IMR-90 (cell line): ENCODE results near the gene LARP1. TPM values are rescaled to one million over a fixed set of nuclear protein-coding genes. Genes with fewer than 3 reads are reported as not detected.

Experiments used
- ATAC-seq: fragments of 200-7000 bp; cut with Tn5 transposase; 2 replicates; pipeline ENCODE4 v1.9.1; 2020; ENCODE audit warnings: low read depth, mild to moderate bottlenecking, moderate library complexity
- BruUV-seq: library from RNA; stranded (reverse); fragments of 400-500 nt; replicated peaks from 2 replicates; lab custom pipeline; 2021; lab: Mats Ljungman, UMichigan
- CTCF ChIA-PET: fragments of 300-600 bp; formaldehyde crosslinking; extraction: SDS; loops from one replicate; lab custom pipeline; 2021; ENCODE audit warnings: antibody characterized with exemption; lab: Yijun Ruan, JAX
- POLR2A ChIA-PET: fragments of 300-600 bp; sonication (Branson Sonifier 250); formaldehyde crosslinking; loops from one replicate; lab custom pipeline; 2022; ENCODE audit warnings: antibody characterized with exemption; ENCODE audit not compliant: unreplicated experiment; lab: Charles Lee
- DNase-seq: peaks from one replicate; pipeline ENCODE4 v3.0.0; 2013
- H2AFZ ChIP-seq: replicated peaks from 2 replicates; pipeline ENCODE3; 2013; ENCODE audit warnings: low read length, mild to moderate bottlenecking; ENCODE audit not compliant: poor library complexity
- H2AK5ac ChIP-seq: 2 replicates; pipeline ENCODE4 v1.6.1; 2013; ENCODE audit warnings: low read depth, low read length, inconsistent platforms
- H2AK9ac ChIP-seq: replicated peaks from 2 replicates; pipeline ENCODE3; 2013; ENCODE audit warnings: mild to moderate bottlenecking, low read depth, low read length, moderate library complexity; ENCODE audit not compliant: poor library complexity
- H2BK120ac ChIP-seq: 2 replicates; pipeline ENCODE4 v1.6.1; 2013; ENCODE audit warnings: low read depth, low read length, inconsistent platforms
- H2BK15ac ChIP-seq: 3 replicates; pipeline ENCODE4 v1.6.1; 2013; ENCODE audit warnings: low read depth, low read length, inconsistent platforms
- H2BK20ac ChIP-seq: 2 replicates; pipeline ENCODE4 v1.6.1; 2013; ENCODE audit warnings: low read depth, mild to moderate bottlenecking, inconsistent platforms, low read length, moderate library complexity
- H2BK5ac ChIP-seq: 2 replicates; pipeline ENCODE4 v1.6.1; 2013; ENCODE audit warnings: mild to moderate bottlenecking, low read depth, low read length, inconsistent platforms; ENCODE audit not compliant: poor library complexity, severe bottlenecking
- H3K14ac ChIP-seq: replicated peaks from 2 replicates; pipeline ENCODE4 v1.6.1; 2013; ENCODE audit warnings: low read depth, low read length, inconsistent platforms
- H3K18ac ChIP-seq: 2 replicates; pipeline ENCODE4 v1.6.1; 2013; ENCODE audit warnings: low read depth, low read length, control low read depth
- H3K23ac ChIP-seq: 2 replicates; pipeline ENCODE4 v1.6.1; 2013; ENCODE audit warnings: low read depth, low read length, inconsistent platforms
- H3K27ac ChIP-seq: 2 replicates; pipeline ENCODE4 v1.5.1; 2013; ENCODE audit warnings: mild to moderate bottlenecking, control low read depth, low read length; ENCODE audit not compliant: insufficient read depth
- H3K27me3 ChIP-seq: 2 replicates; pipeline ENCODE4 v1.6.1; 2013; ENCODE audit warnings: low read length; ENCODE audit not compliant: control insufficient read depth, insufficient read depth
- H3K36me3 ChIP-seq: 2 replicates; pipeline ENCODE4 v1.6.1; 2013; ENCODE audit warnings: low read length, mixed read lengths; ENCODE audit not compliant: control insufficient read depth, insufficient read depth
- H3K4ac ChIP-seq: 2 replicates; pipeline ENCODE4 v1.6.1; 2013; ENCODE audit warnings: low read depth, low read length, inconsistent platforms
- H3K4me1 ChIP-seq: 2 replicates; pipeline ENCODE4 v1.6.1; 2013; ENCODE audit warnings: low read length, mixed read lengths; ENCODE audit not compliant: control insufficient read depth, insufficient read depth
- H3K4me2 ChIP-seq: 2 replicates; pipeline ENCODE4 v1.6.1; 2013; ENCODE audit warnings: low read depth, mild to moderate bottlenecking, control low read depth, low read length, moderate library complexity
- H3K4me3 ChIP-seq: 2 replicates; pipeline ENCODE4 v1.5.1; 2013; ENCODE audit warnings: low read depth, mild to moderate bottlenecking, control low read depth, low read length, moderate library complexity; ENCODE audit not compliant: insufficient read depth
- H3K56ac ChIP-seq: 2 replicates; pipeline ENCODE4 v1.6.1; 2013; ENCODE audit warnings: low read length, inconsistent platforms; ENCODE audit not compliant: insufficient read depth; ENCODE audit errors: extremely low read depth
- H3K79me1 ChIP-seq, 2 experiments: 2 replicates each; pipeline ENCODE4 v1.6.1; 2013; ENCODE audit warnings: low read length in 2 of 2, inconsistent platforms in 1 of 2, low read depth in 1 of 2
- H3K9ac ChIP-seq: 2 replicates; pipeline ENCODE4 v1.6.1; 2013; ENCODE audit warnings: low read depth, low read length, control low read depth
- H3K9me1 ChIP-seq: 2 replicates; pipeline ENCODE4 v1.6.1; 2013; ENCODE audit warnings: low read length, inconsistent platforms; ENCODE audit not compliant: insufficient read depth
- H3K9me3 ChIP-seq: 2 replicates; pipeline ENCODE4 v1.6.1; 2013; ENCODE audit warnings: low read length; ENCODE audit not compliant: control insufficient read depth, insufficient read depth
- H4K20me1 ChIP-seq: 2 replicates; pipeline ENCODE4 v1.6.1; 2013; ENCODE audit warnings: low read length, inconsistent platforms; ENCODE audit not compliant: insufficient read depth
- H4K5ac ChIP-seq: 2 replicates; pipeline ENCODE4 v1.6.1; 2013; ENCODE audit warnings: mild to moderate bottlenecking, low read depth, low read length, control low read depth
- H4K8ac ChIP-seq, 2 experiments: 2 replicates each; pipeline ENCODE4 v1.6.1; 2013; ENCODE audit warnings: low read depth in 2 of 2, low read length in 2 of 2, control low read depth in 1 of 2, inconsistent platforms in 1 of 2
- H4K91ac ChIP-seq: 2 replicates; pipeline ENCODE4 v1.6.1; 2013; ENCODE audit warnings: low read depth, low read length, inconsistent platforms; ENCODE audit not compliant: insufficient read depth
- BHLHE40 ChIP-seq: fragments of 150-350 bp; IDR thresholded peaks from 2 replicates; pipeline ENCODE4 v1.6.1; 2016; ENCODE audit warnings: mild to moderate bottlenecking, low read depth, low read length
- CEBPB ChIP-seq: IDR thresholded peaks from 2 replicates; pipeline ENCODE4 v1.6.1; 2012; ENCODE audit warnings: low read depth, low read length, improper control_type of control experiment
- CHD1 ChIP-seq: IDR thresholded peaks from 2 replicates; pipeline ENCODE4 v1.6.1; 2012; ENCODE audit warnings: low read depth, low read length, improper control_type of control experiment
- FOS ChIP-seq: fragments of 150-350 bp; IDR thresholded peaks from 2 replicates; pipeline ENCODE4 v1.6.1; 2016; ENCODE audit warnings: low read depth, low read length
- MAFK ChIP-seq: IDR thresholded peaks from 2 replicates; pipeline ENCODE4 v1.6.1; 2012; ENCODE audit warnings: low read depth, low read length, improper control_type of control experiment
- MAZ ChIP-seq: IDR thresholded peaks from 2 replicates; pipeline ENCODE4 v1.6.1; 2012; ENCODE audit warnings: low read depth, mild to moderate bottlenecking, low read length, improper control_type of control experiment, moderate library complexity, borderline replicate concordance
- MXI1 ChIP-seq: IDR thresholded peaks from 2 replicates; pipeline ENCODE4 v1.6.1; 2012; ENCODE audit warnings: low read depth, mild to moderate bottlenecking, low read length, moderate library complexity, borderline replicate concordance
- NFE2L2 ChIP-seq: fragments of 150-350 bp; IDR thresholded peaks from 2 replicates; pipeline ENCODE4 v1.6.1; 2016; ENCODE audit warnings: low read depth, mild to moderate bottlenecking, low read length
- POLR2A ChIP-seq: IDR thresholded peaks from 2 replicates; pipeline ENCODE4 v1.6.1; 2012; ENCODE audit warnings: mild to moderate bottlenecking, low read depth, low read length
- RAD21 ChIP-seq: IDR thresholded peaks from 2 replicates; pipeline ENCODE4 v1.6.1; 2012; ENCODE audit warnings: low read length, improper control_type of control experiment
- RCOR1 ChIP-seq: IDR thresholded peaks from 2 replicates; pipeline ENCODE4 v1.6.1; 2012; ENCODE audit warnings: mild to moderate bottlenecking, low read length, improper control_type of control experiment; ENCODE audit not compliant: insufficient replicate concordance
- RFX5 ChIP-seq: IDR thresholded peaks from 2 replicates; pipeline ENCODE4 v1.8.0; 2012; ENCODE audit warnings: low read depth, mild to moderate bottlenecking, low read length, moderate library complexity
- SMC3 ChIP-seq: fragments of 150-350 bp; IDR thresholded peaks from 2 replicates; pipeline ENCODE4 v1.6.1; 2016; ENCODE audit warnings: low read depth, mild to moderate bottlenecking, antibody characterized with exemption, low read length, moderate library complexity
- WGBS, 2 experiments: methylation state at CpG; one replicate each; pipeline versions ENCODE4 v1.1.5 to v1.1.7; 2013; ENCODE audit warnings: missing lambda C conversion rate in 2 of 2; ENCODE audit not compliant: insufficient read length in 1 of 2; ENCODE audit errors: extremely low coverage in 2 of 2; 5-methylcytosine and 5-hydroxymethylcytosine counted together
- dilution Hi-C: fragments of 300-500 bp; cut with HindIII; formaldehyde crosslinking; loops from one replicate; pipeline ENCODE4 v1.14.3; 2018; ENCODE audit warnings: low sequenced_read_pairs; ENCODE audit not compliant: unreplicated experiment
- in situ Hi-C: fragments of 300-500 bp; cut with MboI; formaldehyde crosslinking; loops from 3 replicates; pipeline ENCODE4 v1.14.3; 2019; ENCODE audit warnings: low sequenced_read_pairs, inconsistent platforms, mixed read lengths
- intact Hi-C: fragments of 100-400 bp; cut with micrococcal nuclease; formaldehyde crosslinking; loops from 2 replicates; pipeline ENCODE4 v1.10.0; 2022
- polyA plus RNA-seq, 3 experiments: library from polyadenylated mRNA; depleted of rRNA; stranded (reverse); fragments of >200 nt; gene quantifications; 2 replicates each; pipeline ENCODE4 v1.2.3, GENCODE V29; 2012; ENCODE audit warnings: low replicate concordance in 1 of 3
- total RNA-seq: library from RNA; depleted of rRNA; stranded (reverse); fragments of >200 nt; gene quantifications from 2 replicates; pipeline ENCODE4 v1.2.3, GENCODE V29; 2012
- TF ChIP-seq, protein P1 (sequence below): fragments of 150-350 bp; IDR thresholded peaks from 2 replicates; pipeline ENCODE4 v1.6.1; 2017; ENCODE audit warnings: mild to moderate bottlenecking, antibody characterized with exemption, low read length, low read depth
- TF ChIP-seq, protein P2 (sequence below): conservative IDR thresholded peaks from 2 replicates; pipeline ENCODE4 v1.5.1; 2012; ENCODE audit warnings: mild to moderate bottlenecking, low read depth, low read length, improper control_type of control experiment
- TF ChIP-seq, protein P3 (sequence below): fragments of 150-350 bp; IDR thresholded peaks from 2 replicates; pipeline ENCODE4 v1.6.1; 2016; ENCODE audit warnings: low read depth, mild to moderate bottlenecking, low read length, moderate library complexity, borderline replicate concordance

Gene LARP1
- total and polyA plus RNA-seq, 2 of the 4 experiments (the other 2 are of a cell fraction), result 47.3 to 77.4 TPM

DNA sequence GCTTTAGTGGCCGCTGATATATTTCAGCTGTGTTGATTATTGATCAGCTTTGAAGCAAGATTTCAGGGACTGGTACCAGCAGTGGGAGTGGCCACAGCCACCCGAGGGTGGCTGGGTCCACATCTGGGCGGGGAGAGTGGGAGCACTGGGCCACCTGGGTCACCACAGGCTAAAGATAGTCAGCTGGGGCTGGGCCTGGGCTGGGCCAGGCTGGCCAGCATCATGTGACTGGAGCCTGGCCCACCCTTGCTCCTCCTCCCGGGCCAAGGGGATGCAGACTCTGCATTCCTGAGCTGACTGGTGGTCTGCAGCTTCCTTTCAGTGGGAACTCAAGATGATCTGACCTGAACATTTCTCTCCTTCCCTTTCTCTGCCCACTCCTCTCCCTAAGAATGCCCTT is 27.1 kb downstream of the LARP1 start:
- H3K23ac ChIP-seq, result no peak overlapping the region
- H3K4me2 ChIP-seq, result no peak overlapping the region
- H2AFZ ChIP-seq, result no peak overlapping the region
- DNase-seq (no peak), ATAC-seq (no peak)
- dilution Hi-C loops (no loop called here), intact Hi-C loops (no loop called here), in situ Hi-C loops (no loop called here)
- H2AK9ac ChIP-seq, result no peak overlapping the region
- H4K5ac ChIP-seq, result no peak overlapping the region
- BruUV-seq, result no TSS peak
- no peak overlapping the region for H2BK20ac ChIP-seq
- H2BK15ac ChIP-seq, result no peak overlapping the region
- ChIA-PET POLR2A (no interaction called here), CTCF (interaction anchor here (1.5 kb wide), 1 partner anchor 12 kb away, joined by 4 read pairs; no protein-coding TSS in a partner anchor)
- H3K79me1 ChIP-seq, result peaks cover 23 to 85% of the 10 kb centered on the region in 2 experiments; a peak in 3 of 4 replicates
- H3K18ac ChIP-seq, result no peak overlapping the region
- 57% methylated on average over 3 of the region's 4 CpGs; no CpG with 5 or more reads in 1 of the 2 experiments for WGBS, 2 experiments
- TF ChIP-seq POLR2A (no peak), RCOR1 (no peak), MAZ (no peak), NFE2L2 (no peak), BHLHE40 (no peak), CHD1 (no peak), MXI1 (no peak), SMC3 (no peak), RFX5 (no peak), CEBPB (no peak), MAFK (no peak), FOS (no peak), RAD21 (no peak)
- TF ChIP-seq, protein P1, sequence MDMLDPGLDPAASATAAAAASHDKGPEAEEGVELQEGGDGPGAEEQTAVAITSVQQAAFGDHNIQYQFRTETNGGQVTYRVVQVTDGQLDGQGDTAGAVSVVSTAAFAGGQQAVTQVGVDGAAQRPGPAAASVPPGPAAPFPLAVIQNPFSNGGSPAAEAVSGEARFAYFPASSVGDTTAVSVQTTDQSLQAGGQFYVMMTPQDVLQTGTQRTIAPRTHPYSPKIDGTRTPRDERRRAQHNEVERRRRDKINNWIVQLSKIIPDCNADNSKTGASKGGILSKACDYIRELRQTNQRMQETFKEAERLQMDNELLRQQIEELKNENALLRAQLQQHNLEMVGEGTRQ, result no peak
- TF ChIP-seq, protein P2, sequence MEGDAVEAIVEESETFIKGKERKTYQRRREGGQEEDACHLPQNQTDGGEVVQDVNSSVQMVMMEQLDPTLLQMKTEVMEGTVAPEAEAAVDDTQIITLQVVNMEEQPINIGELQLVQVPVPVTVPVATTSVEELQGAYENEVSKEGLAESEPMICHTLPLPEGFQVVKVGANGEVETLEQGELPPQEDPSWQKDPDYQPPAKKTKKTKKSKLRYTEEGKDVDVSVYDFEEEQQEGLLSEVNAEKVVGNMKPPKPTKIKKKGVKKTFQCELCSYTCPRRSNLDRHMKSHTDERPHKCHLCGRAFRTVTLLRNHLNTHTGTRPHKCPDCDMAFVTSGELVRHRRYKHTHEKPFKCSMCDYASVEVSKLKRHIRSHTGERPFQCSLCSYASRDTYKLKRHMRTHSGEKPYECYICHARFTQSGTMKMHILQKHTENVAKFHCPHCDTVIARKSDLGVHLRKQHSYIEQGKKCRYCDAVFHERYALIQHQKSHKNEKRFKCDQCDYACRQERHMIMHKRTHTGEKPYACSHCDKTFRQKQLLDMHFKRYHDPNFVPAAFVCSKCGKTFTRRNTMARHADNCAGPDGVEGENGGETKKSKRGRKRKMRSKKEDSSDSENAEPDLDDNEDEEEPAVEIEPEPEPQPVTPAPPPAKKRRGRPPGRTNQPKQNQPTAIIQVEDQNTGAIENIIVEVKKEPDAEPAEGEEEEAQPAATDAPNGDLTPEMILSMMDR, result no peak
- TF ChIP-seq, protein P3, sequence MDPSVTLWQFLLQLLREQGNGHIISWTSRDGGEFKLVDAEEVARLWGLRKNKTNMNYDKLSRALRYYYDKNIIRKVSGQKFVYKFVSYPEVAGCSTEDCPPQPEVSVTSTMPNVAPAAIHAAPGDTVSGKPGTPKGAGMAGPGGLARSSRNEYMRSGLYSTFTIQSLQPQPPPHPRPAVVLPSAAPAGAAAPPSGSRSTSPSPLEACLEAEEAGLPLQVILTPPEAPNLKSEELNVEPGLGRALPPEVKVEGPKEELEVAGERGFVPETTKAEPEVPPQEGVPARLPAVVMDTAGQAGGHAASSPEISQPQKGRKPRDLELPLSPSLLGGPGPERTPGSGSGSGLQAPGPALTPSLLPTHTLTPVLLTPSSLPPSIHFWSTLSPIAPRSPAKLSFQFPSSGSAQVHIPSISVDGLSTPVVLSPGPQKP, result no peak
- H3K4me3 ChIP-seq, result no peak overlapping the region
- no peak overlapping the region for H3K9ac ChIP-seq
- peaks cover 93% of the 10 kb centered on the region for H4K20me1 ChIP-seq
- H3K4me1 ChIP-seq, result peaks cover 24% of the 10 kb centered on the region
- no peak overlapping the region for H4K8ac ChIP-seq
- no peak overlapping the region for H3K56ac ChIP-seq
- no peak overlapping the region for H4K91ac ChIP-seq
- H3K36me3 ChIP-seq, result no peaks in the 10 kb centered on the region
- no peaks in the 10 kb centered on the region for H3K27me3 ChIP-seq
- H3K27ac ChIP-seq, result no peak overlapping the region
- no peak overlapping the region for H2BK5ac ChIP-seq
- H2BK120ac ChIP-seq, result no peak overlapping the region
- no peak overlapping the region for H3K14ac ChIP-seq
- peaks cover 43% of the 10 kb centered on the region for H3K9me1 ChIP-seq
- H2AK5ac ChIP-seq, result no peak overlapping the region
- no peaks in the 10 kb centered on the region for H3K9me3 ChIP-seq
- no peak overlapping the region for H3K4ac ChIP-seq
